Activated CD4-positive, alpha-beta T cell treated with anti-CD3 and anti-CD28 coated beads, Interleukin-2, amount 50 U/mL, for 16 hours (primary cell): ENCODE data around the gene PNLIP.

ENCODE experiments used
- DNase-seq: peaks from one replicate; pipeline ENCODE4 v3.0.0-alpha.2; 2020

Gene PNLIP

DNA sequence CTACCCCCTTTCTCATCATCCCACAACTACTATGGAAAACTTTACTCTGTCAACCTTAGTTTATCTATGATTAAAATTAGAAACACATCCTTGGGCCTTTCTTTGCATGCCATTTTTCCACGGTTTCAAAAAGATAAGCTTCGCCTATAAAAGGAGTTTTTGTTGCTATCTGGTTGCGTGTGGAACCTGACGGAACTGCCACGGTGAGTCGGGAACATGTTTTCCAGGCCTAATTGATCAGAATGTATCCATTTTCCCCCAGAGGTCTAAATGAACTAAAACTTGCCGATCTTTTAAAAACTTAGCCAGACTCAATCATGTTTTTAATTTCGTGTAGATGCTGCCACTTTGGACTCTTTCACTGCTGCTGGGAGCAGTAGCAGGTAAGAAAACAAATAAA, at the start of gene PNLIP:
Gene PNLIP, plus strand, starts transcription at position 176 of the 400 bp plus-strand sequence. Its CDS starts 162 bp downstream, at position 338.
- DNase-seq: no peak

DNA sequence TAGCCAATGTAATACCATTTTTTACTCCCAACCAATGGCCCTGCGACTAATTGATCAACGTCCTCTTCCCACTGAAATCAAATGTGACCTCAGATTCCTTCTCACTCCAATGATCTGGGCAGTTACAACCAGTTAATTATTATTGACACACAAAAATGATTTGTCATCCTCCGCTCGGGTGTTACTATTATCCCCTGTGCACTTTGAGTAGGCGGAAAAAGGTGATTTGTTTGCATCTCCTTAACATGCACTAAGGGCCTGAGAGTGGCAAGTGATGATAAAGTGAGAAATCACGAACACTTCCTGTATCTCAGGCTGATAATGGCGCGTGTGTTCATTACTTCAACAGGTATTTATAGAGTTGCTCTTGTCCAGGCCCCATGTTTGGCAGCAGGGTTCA, 40.9 kb upstream of the PNLIP start:
- no peak for DNase-seq

DNA sequence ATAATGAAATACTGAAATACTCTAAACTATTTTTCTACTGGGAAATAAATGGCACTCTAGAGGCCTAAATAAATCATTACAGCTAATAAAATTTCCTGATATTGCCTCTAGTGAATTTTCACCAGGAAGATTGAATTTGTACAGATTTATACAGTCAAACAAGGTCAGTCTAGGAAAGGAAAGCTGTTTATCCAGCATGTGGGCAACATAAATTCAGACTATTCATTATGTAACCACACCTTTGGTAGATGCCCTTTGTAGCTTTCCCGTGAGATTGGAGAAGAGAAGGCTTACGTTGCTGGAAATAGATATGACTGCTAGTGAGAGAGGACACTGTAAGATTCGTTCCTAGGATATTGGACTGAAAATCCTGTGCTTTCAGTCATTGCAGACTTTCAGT, 35.2 kb upstream of the PNLIP start:
- no peak for DNase-seq

DNA sequence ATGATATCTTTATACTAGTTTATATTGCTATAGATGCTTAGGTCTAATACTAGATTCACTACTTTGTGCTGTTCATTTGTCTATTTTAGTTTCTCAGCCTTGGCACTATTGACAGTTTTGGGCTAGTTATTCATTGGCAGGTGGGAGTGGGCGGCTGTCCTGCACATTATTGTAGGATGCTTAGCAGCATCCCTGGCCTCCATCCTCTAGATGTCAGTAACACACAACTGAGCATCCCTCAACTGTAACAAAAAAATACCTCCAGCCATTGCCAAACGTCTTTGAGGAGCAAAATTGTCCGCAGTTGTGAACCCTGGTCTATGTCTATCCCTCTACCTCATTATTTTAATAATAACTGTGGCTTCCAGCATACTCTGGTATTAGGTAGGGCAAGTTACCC, 34.4 kb upstream of the PNLIP start:
- no peak for DNase-seq

DNA sequence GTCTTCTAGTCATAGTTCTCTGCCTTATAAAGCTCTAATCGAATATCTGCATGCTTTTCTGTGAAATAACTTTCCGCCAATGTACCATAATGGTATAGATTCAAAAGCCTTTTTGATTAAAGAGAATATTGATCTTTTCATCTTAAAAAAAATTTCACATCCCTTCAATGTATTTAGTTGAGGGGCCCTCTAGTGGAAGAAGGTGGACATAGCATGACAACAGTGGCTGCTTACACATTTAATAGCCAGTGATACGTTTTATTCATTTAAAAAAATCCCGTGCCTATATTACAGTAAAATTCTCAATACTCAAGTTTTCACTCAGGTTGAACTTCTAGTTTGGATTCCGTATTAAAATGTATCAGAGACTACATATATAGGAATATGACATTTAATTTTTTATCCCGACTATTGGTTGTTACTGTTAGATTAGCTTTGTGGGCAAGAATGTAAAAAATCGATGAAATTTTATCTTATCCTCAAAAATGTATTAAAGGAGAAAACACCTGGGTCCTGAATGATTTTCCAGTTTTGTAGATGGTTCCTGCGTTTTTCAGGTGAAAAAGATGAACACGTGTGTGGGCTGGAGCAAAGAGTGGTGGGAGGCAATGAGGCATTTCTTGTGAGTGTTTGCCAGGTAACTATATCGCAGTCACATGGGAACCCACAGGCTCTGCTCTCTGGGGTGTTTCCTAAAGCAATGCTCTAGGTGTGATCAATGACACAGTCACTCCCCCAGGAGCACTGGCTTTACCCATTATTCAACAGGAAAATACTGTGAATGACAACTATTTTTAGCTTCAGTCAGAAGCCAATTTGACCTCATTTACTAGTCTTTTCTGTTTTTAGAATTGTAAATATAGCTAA, 24.1 kb upstream of the PNLIP start:
- DNase-seq: peak; percentile 34

DNA sequence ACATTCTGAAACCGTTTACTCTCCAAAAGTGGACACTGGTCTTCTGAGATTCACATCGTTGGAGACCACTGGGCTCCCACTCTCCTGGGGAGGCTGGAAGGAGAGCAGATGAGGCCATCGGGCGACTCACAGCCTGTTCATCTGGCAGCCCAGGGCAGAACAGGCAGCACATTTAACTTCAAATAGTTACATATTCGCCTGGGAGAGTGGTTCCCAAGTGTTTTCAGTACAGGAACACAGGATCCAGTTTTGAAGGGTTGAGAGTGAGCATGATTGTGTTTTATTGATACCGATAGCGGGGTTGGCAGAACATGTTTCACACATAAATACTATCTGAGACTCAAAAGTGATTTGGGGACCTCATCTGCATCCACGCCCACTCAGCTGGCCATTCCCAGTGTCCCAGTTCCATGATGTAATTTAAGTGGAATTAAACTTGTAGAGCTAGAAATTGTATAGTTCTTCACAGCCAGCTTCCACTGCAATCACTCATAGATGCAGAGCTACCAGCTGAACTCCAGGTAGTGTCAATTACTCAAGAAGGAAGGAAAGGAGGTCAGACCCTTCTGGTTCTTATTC, 22.8 kb upstream of the PNLIP start:
- DNase-seq: no peak

DNA sequence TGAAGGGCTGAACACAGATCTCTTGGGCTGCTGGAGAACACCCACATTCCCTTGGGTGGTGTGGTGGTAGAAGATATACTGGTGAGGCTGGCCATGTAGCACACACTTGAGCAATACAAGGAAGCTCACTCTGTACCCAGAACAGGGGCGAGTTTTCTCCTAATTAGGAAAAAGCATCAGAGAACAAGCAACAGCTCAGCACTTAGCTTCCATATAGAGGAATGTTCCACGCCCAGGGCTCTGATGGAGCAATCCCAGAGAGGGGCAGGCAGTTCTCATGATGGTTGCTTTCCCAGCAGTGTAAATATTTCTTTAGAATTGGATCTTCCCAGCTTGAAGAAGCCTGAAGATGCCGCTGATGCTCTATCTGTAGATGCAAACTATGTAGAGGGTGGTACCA, 21.0 kb upstream of the PNLIP start:
- no peak for DNase-seq

DNA sequence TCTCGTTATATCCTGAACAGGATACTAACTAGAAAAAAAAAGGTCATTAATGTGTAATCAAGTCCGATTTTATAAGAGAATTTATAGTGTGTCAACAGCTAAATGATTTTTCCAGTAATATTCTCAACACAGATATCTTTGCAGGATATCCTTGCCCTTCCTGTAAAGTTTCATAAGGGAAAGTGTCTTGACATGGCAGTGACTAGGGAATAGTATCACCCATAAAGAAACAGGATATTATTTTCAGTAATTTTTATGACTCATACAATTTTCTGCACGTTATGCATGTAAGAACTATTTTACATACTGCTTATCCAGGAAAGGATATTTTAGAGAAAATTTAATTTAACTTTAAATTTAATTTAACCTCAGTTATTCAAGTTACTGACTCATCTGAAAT, 19.5 kb upstream of the PNLIP start:
- DNase-seq: no peak

DNA sequence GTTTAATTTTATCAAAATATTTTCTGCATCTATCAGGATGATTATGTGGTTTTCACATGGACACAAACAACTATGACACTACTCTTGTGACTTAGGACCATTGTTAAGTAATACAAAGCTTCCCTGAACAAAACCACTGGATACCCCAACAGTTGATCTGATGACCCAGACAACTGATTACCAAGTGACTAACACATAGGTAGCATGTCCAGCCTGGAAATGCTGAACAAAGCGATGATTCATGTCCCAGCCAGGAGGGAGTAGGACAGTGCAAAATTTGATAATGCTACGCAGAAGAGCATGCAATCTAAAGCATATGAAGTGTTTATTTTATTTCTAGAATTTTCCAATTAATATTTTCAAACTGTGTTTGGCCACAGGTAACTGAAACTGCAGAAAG, 8.9 kb upstream of the PNLIP start:
- no peak for DNase-seq

DNA sequence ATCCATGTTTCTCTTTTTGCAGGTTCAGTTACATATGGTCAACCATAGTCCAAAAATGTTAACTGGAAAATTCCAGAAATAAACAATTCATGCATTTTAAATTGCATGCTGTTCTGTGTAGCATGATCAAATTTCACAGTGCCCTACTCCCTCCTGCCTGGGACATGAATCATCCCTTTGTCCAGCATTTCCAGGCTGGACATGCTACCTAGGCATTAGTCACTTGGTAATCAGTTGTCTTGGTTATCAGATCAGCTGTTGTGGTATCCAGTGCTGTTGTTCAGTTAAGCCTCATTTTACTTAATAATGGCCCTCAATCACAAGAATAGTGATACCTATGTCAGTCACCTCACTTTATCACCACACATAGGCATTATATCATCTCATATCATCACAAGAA, 7.3 kb upstream of the PNLIP start:
- DNase-seq: no peak

DNA sequence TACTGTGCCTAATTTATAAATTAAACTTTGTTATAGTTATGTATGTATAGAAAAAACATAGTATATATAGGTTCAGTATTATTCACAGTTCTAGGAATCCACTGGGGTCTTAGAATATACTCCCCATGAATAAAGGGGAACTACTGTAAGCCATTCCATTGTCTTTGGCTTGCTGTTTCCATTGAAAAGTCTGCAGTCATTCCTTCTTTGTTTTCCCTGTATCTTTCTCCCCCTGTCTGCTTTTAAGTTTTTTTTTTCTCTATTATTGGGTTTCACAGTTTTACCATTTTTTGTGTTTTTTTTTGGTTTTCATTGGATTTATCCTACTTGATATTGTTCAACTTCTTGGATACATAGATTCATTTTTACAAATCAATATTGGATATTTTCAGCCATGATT, 6.7 kb upstream of the PNLIP start:
- DNase-seq: no peak

DNA sequence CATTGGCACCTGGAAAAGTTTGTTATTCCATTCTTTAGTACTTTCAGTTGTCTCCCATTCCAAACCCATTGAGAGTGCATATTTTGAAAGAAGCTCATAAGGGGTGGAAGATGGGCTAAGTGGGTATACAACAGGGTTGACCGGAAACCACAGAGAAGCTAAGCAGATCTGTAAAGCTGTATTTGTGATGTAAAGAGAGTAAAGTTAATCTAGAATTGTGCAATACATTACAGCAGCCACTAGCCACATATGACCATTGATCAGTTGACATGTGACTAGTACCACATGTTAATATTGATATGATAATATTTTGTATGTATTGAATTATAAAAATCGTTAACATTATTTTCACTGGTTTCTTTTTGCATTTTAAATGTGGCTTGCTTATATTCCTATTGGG, 4.9 kb upstream of the PNLIP start:
- no peak for DNase-seq

DNA sequence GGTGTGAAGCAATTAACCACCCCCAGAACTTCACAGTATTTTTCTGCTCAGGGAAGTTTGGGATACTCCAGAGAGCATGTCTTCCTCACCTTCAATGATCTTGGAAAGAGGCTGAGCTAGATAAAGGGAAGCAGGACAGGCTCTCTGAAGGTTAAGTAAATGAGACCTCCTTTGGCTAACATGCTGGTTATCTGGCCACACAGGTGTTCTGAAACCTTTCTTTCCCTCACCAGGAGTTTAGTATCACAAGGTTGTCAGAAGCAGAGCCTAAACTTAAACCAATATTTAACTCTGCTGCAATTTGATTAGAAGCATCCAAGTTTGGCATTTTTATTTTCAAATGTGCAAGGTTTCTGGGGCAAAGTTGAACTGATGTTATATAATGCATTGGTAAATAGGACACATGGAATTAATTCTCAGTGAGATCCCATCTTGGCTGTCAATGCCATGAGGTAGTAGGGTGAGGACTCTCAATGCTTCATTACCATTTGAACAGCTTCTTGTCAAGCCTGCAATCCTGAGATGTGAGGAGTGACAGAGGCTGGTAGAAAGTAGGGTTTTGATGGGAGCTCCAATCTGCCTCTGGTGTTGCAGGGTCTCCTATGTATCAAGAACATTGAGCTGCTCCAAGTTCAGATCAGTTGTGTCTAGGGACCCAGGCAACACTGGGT, 3.6 kb upstream of the PNLIP start:
- no peak for DNase-seq

DNA sequence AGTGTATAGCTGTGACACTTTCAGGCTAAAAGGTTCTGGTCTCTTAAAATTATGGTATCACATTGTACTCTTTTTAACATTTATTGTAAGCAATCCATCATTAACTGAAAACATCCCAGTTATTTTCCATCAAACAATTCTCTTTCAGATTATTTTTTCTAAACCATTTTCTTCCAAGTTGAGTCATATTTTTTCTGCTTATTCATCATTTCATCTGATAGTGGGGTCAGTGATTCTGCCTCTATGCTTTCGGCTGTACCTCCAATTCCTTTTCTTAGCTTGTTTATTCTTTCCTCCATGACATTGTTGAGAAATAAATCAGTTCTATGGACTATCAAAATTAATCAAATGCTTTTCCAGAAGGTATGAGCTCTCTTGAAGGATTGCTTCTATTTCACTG, 609 bp upstream of the PNLIP start:
- DNase-seq: no peak

DNA sequence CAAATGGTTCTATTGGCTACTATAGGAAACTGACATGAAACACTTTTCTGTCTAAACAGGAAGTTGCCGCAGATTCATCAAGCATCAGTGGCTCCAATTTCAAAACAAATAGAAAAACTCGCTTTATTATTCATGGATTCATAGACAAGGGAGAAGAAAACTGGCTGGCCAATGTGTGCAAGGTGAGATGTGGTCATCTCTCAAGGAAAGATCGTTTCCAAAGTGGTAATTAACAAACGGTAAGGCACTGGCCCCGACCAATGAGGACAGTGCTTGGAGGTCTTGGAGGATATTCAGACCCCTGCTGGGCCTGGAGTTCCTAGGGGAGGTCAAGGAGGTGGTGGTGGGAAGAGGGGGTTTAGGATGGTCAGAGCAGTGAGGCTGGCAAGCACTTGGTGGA, 2.6 kb downstream of the PNLIP start:
- DNase-seq: no peak

DNA sequence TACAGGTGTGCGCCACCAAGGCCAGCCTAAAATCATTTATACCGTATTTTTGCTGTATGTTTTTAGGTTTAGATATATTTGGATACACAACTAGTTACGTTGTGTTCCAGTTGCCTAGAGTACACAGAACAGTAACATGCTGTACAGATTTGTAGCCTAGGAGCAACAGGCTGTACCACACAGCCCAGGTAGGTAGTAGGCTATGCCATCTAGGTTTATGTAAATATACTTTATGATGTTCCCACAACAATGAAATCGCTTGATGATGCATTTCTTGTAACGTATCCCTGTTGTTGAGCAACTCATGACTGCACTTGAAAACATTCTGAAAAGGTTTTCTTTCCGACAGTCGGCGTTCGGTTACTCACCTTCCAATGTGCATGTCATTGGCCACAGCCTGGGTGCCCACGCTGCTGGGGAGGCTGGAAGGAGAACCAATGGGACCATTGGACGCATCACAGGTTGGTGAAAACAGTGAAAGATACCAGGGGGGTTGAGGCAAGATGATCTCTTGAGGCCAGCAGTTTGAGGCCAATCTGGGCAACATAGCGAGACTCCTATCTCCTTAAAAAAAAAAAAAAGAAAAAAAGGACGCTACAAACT, 7.7 kb downstream of the PNLIP start:
- DNase-seq: no peak

DNA sequence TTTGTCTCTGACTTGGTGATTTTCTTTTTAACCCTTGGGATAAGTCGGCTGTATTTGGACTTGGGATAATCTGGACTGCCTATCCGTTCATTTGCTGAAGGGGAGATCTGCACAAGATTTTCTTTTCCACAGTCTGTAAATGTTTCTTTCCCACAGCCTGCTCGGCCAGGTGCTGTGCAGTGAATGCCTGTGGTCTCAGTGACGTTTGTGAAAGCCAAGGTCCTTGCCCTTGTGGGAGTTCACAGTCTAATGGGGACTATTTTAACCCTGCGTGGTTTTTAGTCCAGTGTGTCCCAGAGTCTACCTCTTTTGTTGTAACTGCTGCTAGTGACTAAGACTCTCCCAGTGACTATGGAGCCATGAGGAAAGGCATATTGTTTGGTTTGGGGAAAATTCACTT, 8.9 kb downstream of the PNLIP start:
- no peak for DNase-seq

DNA sequence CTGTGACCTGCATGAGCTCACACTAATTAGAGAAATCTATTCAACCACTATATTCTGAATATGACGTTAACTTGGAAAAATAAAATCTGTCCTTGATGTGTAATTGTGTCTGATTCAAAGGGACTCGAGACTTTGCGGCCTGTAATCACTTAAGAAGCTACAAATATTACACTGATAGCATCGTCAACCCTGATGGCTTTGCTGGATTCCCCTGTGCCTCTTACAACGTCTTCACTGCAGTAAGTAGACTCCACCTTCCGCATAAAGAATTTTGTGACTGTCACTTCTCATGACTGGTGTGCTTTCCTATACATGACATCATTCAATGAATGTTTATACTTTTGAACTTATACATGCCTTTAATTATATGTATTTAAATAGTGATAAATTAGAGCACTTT, 10.1 kb downstream of the PNLIP start:
- DNase-seq: no peak

DNA sequence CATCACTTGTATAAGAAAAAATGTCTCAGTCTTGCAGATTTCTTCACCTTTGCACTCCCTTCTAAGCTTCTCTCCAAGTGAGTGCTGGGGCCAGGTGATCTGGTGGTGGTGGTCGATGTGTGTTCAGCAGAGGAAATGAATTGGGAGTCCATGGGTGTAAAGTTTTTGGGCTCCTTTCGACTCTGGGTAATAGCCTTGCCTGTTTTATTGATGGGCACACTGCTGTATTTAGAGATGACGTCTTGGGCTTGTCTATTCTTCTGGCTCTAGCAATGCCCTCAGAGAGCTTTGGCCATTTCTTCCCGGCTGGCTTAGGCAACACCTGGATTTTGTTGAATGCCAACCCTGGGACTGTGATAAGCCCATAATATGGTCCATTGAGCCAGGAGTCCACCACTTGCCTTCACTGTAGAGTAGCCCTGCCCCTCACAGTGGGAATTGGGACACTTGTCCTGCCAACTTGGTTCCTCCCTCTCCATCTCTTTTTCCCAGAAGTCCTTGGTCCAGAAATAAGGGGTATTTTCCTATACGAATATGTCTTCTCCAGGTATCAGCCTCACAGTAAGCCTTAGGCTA, 11.7 kb downstream of the PNLIP start:
- no peak for DNase-seq

DNA sequence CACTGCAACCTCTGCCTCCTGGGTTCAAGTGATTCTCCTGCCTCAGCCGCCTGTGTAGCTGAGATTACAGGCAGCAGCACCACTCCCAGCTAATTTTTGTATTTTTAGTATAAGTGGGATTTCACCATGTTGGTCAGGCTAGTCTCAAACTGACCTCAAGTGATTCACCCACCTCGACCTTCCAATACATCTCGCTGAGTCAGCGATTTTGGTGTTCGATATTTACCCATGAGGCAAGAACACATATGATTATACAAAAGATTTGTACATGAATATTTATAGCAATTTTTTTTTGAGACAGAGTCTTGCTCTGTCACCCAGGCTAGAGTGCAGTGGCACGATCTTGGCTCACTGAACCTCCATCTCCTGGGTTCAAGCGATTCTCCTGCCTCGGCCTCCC, 19.8 kb downstream of the PNLIP start:
- DNase-seq: no peak

DNA sequence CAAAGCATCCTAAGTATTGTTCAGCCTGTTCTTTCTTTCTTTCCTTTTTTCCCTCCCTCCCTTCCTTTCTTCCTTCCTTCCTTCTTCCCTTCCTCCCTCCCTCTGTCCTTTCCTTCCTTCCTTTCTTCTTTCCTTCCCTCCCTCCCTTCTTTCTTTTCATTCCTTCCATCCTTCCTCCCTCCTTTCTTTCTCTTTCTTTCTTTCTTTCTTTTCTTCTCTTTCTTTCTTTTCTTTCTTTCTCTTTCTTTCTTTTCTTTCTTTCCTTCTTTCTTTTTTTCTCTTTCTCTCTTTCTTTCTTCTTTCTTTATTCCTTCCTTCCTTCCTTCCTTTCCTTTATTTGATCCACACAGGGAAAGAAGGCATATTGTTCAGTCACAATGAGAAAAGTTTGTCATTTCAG, 21.2 kb downstream of the PNLIP start:
- DNase-seq: no peak

DNA sequence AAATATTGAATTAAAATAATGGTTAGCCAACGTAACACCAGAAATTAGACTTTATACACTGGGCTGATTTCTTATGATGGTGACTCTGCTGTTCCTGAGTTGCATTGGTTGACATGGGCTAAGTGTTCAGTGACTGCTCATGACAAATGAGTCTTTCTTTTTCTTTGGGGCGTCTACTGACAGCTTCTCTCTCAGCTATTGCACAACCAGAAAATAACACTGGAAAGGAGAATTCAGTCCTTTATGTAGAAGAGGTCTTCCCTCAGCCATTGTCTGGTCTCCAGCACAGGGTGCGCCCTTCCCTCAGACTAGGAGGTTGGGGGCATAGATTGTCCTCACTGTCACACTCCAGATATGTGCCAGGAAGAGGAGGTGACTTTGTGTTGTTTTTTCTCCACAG, 21.6 kb downstream of the PNLIP start:
- no peak for DNase-seq

DNA sequence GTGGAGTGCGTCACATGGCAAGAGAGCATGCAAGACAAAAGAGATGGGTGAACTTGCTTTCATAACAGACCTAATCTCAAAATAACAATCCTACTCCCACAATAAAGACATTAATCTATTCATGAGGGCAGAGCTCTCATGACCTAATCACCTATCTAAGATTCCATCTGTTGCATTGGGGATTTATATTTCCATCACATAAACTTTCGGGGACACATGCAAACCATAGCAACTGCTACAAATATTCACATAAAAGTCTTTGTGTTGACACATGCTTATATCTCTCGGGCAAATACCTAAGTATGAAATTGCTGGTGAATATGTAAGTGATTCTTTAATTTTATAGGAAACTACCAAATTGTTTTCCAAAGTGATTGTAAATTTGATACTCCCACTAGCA, 29.1 kb downstream of the PNLIP start:
- no peak for DNase-seq
